Lower leg skin (tissue), 4 donors: ENCODE data around the gene NOL4L. TPM values are rescaled to one million over a fixed set of nuclear protein-coding genes. Genes with fewer than 3 reads are reported as not detected.

Experiments used
- DNase-seq, 2 donors: peaks; one replicate each; pipeline ENCODE4 v3.0.0-alpha.2; 2019; ENCODE audit warnings: low spot score in 2 of 2
- H3K4me3 ChIP-seq: fragments of 200-600 bp; sonication (generic); 2 replicates; pipeline ENCODE4 v1.5.1; 2017; ENCODE audit warnings: mild to moderate bottlenecking, low read depth; ENCODE audit not compliant: poor library complexity, severe bottlenecking
- POLR2A ChIP-seq, 2 donors: fragments of 450-650 bp; IDR thresholded peaks; one replicate each; pipeline ENCODE4 v1.6.1; 2016 to 2017; ENCODE audit warnings: antibody characterized with exemption in 2 of 2, mild to moderate bottlenecking in 1 of 2, moderate library complexity in 1 of 2
- WGBS, 2 donors: methylation state at CpG; one replicate each; pipeline ENCODE4 v1.1.5; 2018; 5-methylcytosine and 5-hydroxymethylcytosine counted together
- intact Hi-C: fragments of 100-400 bp; cut with DNase I; formaldehyde crosslinking; loops from one replicate; pipeline ENCODE4 v1.15.0; 2023; ENCODE audit warnings: low total_unique reads
- total RNA-seq, 4 donors: library from RNA; depleted of rRNA; stranded (reverse); fragments of >200 nt; gene quantifications; one replicate each; pipeline ENCODE4 v1.1.0, GENCODE V29; 2016
- TF ChIP-seq, protein P1 (sequence below), 3 donors: fragments of 450-650 bp; IDR thresholded peaks; one replicate each; pipeline ENCODE4 v1.5.1; 2016; ENCODE audit warnings: antibody characterized with exemption in 3 of 3, mild to moderate bottlenecking in 3 of 3, moderate library complexity in 2 of 3

NOL4L gene
- total RNA-seq, 4 donors from 2014 or later = 4.6 to 10.4 (median 7.0) TPM

DNA sequence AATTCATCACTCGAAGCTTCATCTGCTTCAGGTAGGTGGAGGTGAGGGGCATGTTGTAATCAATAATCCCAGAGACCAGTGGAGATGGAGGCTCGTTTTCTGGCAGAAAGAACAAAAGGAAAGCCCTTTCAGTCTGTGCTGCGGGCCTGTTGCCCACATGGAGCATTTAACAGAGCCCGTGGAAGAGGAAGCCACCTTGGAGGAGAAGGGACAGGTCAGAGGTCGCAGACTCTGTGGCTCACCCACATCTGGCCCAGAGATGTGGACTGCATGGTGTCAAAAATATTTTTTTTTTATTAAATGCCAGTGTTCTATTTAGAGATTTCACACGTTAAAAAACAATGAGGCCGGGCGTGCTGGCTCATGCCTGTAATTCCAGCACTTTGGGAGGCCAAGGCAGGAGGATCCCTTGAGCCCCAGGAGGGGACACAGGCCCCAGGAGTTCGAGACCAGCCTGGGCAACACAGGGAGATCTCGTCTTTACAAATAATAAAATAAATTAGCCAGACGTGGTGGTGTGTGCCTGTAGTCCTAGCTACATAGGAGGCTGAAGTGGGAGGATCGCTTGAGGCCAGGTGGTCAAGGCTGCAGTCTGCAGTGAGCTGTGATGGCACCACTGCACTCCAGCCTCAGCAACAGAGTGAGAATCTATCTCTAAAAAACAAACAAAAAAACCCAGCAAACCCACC, 73.6 kb downstream of the NOL4L start:
- no peak for DNase-seq
- WGBS, 2 donors = 63 to 66% methylated on average over 12 of the region's 12 CpGs
- intact Hi-C loops = no loop called here
- H3K4me3 ChIP-seq = no peak overlapping the region
- TF ChIP-seq POLR2A (IDR thresholded peaks at IDR 0.05) = no peak
- TF ChIP-seq, protein P1, sequence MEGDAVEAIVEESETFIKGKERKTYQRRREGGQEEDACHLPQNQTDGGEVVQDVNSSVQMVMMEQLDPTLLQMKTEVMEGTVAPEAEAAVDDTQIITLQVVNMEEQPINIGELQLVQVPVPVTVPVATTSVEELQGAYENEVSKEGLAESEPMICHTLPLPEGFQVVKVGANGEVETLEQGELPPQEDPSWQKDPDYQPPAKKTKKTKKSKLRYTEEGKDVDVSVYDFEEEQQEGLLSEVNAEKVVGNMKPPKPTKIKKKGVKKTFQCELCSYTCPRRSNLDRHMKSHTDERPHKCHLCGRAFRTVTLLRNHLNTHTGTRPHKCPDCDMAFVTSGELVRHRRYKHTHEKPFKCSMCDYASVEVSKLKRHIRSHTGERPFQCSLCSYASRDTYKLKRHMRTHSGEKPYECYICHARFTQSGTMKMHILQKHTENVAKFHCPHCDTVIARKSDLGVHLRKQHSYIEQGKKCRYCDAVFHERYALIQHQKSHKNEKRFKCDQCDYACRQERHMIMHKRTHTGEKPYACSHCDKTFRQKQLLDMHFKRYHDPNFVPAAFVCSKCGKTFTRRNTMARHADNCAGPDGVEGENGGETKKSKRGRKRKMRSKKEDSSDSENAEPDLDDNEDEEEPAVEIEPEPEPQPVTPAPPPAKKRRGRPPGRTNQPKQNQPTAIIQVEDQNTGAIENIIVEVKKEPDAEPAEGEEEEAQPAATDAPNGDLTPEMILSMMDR (IDR thresholded peaks at IDR 0.05) = no peak

DNA sequence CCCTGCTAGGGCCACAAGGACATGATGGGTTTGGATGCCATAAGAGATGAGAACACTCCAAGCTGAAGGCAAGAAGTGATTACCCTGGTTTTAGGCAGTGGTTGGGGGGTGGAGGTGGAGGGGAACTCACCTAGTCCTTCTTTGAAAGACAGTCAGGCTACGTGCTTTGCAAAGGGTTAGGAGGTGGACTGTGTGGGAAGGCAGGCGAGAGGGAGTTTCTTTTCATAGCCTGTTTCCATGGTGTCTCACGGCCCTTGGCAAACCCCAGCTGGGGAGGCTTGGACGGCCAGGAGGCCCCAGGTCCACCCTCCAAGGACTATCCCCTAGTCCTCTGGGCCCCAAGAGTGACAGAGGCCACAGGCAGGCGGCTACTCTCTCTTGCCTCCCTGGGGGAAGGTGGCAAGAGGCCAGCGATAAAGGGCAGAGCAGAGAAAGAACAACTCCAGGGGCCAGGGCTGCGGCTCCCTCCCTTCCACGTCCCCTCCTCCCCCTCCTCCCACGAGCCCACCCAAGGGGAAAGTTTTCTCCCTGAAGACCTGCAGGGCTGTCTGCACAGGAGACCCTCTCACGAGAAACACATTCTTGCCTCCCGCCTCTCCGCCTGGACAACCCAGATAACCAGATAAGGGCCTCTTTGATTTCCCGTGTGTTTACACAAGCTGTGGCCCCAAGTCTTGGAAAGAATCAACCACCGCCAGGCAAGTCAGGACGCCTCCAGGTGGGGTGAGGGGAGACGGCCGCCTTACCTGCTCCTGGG, 74.4 kb downstream of the NOL4L start:
- 47 to 54% methylated on average over 17 of the region's 17 CpGs for WGBS, 2 donors
- intact Hi-C loops = no loop called here
- TF ChIP-seq, protein P1 (IDR thresholded peaks at IDR 0.05) = no peak
- TF ChIP-seq POLR2A (IDR thresholded peaks at IDR 0.05) = no peak
- H3K4me3 ChIP-seq = no peak overlapping the region
- no peak for DNase-seq

DNA sequence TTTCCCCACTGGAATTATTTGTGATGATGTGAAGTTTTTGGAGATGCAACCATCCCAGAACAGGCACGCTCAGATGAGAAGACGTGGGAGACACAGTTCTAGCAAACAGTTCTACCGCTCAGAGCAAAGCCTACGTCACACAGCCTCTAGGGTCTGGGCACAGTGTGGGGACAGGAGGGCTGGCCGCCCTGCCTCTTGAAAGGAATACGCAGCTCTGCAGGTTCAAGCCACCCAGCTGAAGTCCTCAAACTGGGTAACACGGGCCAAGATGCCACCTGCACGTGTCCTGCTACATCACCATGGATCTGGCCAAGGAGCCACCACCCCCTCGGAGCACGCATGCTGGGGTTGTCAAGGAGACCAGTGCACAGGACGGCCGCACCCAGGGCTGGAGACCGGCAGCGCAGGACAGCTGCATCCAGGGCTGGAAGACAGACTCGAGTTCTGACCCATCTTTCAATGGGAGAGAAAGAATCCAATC, 75.0 kb downstream of the NOL4L start:
- no peak overlapping the region for H3K4me3 ChIP-seq
- WGBS, 2 donors = 87 to 91% methylated on average over 15 of the region's 15 CpGs
- TF ChIP-seq POLR2A (IDR thresholded peaks at IDR 0.05) = no peak
- TF ChIP-seq, protein P1 (IDR thresholded peaks at IDR 0.05) = no peak
- DNase-seq = no peak
- intact Hi-C loops = no loop called here

DNA sequence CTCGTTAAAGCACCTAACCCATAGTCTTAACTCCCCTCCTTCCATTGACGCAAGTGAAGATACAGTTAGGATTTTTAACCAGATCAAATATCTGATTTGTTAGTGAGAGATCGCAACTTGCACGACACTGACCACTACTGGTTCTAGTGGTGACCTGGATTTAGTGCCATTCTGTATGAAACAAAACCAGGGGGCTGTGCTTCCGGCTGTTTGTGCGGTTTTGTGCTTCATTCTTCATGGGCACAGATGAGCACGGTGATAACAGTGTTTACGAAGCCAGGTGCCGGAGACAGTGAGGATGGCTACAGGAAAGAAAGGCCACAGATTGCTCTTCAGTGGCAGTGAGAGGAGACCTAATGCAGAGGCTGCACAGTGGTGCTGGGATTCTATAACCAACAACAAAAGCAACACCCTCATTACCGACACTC, 75.5 kb downstream of the NOL4L start:
- TF ChIP-seq, protein P1 (IDR thresholded peaks at IDR 0.05) = no peak
- TF ChIP-seq POLR2A (IDR thresholded peaks at IDR 0.05) = no peak
- 69 to 70% methylated on average over 10 of the region's 10 CpGs for WGBS, 2 donors
- H3K4me3 ChIP-seq = no peak overlapping the region
- DNase-seq = no peak
- intact Hi-C loops = no loop called here

DNA sequence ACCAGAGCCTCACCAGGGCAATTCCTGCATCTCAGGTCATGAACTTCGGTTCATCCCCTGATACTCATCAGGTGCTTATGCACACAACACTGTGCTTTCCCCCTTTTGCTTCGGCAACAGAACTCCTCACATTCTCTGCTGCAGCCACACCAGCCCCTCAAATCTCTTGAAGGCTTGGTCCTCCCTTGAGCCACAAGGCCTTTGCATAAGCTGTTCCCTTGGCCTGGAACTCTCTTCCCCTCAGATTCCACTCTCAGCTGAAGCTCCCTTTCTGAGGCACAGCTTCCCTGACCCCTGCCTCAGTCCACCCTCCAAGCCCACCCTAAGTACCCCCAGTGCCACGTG, 76.4 kb downstream of the NOL4L start:
- H3K4me3 ChIP-seq = no peak overlapping the region
- TF ChIP-seq, protein P1 (IDR thresholded peaks at IDR 0.05) = no peak
- TF ChIP-seq POLR2A (IDR thresholded peaks at IDR 0.05) = no peak
- WGBS, 2 donors = 84 to 85% methylated on average over 3 of the region's 3 CpGs
- intact Hi-C loops = no loop called here
- no peak for DNase-seq
